HG03521 (cell line): ENCODE measurements around the gene MARCKS.

Experiments
- ATAC-seq: cut with Tn5 transposase; IDR thresholded peaks from one replicate; pipeline ENCODE4 v1.9.1; 2021; ENCODE audit warnings: mild to moderate bottlenecking, moderate library complexity; ENCODE audit not compliant: unreplicated experiment

MARCKS gene

DNA sequence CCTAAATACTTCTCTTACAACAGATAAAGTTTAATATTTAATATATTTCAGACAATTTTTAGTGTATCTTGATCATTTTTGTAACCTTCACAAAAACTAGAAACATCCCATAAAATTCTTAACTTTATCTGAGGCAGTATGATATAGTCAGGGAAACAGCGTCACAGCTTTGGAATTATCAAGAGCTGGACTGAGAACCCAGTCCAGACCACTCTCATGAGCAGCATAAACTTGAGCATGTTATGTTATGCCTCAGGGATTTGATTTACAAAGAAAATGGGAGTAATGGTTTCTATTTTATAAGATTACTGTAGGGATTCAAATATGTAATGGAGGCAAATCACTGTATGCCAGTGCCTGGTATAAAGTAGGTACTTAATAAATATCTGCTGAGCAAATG is 8.3 kb upstream of the MARCKS start:
- no peak for ATAC-seq

DNA sequence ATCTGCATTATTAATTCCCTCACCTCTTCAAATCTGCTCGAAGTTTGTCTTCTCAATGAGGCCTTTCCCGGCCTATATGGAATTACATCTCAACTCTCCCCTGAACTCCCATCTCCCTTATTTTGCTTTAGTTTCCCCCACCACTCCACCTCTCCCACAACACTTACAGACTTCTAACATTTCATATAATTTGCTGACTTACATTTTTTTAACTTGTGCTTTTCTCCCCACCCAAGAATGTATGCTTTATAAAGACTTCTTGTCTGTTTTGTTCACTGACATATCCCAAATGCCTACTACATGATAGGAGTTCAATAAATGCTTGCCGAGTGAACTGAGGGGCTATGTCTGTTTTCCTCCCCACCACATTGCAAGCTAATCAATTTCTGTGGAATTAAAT is 3.9 kb upstream of the MARCKS start:
- no peak for ATAC-seq

DNA sequence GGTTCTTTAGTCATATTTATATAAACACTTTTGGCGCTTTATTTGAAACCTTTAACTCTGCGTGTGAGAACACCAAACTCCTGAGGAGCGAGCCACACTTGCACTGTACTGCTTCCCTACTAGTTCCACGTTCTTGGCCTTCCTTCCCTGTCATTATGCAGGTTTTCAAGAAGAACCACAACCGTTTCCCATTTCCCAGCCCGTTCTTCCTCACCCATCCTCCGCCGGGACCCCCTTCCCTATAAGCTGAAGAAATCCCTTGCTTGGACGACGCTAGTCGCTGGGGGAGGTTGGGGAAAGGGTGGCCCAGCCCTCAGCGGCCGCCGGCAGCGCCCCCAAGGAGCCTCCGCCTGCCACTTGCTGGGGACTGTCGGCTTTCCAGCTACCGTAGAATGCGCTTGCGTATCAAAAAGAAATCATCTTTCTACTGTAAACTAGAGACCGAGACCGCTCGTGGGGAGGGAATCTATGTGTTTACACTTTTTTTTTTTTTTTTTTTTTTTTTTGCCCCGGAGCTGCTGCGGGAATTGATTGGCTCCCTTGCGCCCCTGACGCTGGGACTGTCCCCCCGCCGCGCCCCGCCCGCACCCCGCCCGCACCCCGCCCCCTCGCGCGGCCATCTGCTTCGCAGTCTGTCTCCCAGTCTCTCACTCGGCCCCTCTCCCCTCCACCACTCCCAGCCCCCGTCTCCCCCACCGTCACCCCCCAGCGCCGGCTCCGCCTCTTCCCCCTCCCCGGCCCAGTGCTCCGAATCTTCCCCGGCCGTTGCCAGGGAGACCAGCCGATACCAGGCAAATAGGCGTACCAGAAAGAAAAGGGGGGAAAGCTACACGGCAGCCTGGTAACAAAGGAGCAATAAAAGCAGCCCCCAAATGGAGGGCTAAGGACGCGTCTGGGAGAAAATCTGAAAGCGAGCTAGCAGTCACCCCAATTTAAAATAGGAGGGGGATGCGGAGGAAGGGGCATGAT is 2.3 kb upstream of the MARCKS start:
- ATAC-seq, result peak; percentile 13

DNA sequence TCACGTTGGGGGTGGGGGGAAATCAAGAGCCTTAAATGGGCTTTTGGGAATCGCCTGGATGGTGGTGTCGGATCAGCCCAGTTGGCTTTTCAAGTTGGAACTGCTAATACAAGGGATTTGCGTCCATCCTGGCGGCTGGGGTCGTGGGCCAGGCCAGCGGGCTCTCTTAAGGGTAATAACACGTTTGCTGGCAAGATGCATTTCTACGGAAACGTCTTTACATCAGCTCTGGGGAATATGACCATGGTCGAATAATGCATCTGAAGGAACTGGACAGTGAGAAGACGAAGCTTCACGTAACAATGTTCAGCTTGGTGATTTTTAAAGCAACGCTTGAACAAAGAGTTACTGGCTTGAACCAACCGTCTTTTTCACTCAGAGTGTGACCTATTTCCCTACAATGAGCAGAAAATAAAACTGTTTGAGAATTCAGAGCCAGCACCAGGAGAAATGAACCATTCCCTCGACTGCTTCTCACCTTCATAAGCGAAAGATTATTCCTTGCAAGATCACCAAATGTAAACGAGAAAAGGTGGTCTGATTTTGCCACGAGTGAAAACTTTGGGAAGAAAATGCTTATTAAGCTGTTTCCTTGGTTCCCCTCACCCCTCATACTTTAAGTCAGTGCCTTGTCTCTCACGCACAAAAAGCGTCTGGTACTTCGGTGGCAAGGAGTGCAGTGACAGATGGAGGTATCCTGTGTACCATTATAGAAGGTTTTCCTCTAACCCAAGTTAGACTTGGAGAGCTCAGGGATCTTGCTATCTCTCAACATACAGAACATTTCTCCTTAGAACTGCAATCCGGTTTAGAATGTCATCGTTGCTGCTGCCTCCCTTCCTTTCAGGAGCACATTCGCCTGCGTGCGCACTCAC is 1.4 kb upstream of the MARCKS start:
- no peak for ATAC-seq

DNA sequence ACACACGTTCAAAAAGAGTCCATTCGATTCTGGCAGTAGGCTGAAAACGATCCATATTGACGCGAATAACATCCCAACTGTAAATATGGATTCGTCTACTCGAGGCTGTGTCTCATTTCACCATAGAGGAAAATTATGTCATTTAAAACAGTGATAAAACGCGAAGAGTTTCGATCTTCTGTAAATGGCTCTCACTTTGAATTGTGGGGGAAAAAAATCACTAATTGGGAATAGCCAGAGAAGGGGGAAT is 845 bp upstream of the MARCKS start:
- ATAC-seq, result no peak

DNA sequence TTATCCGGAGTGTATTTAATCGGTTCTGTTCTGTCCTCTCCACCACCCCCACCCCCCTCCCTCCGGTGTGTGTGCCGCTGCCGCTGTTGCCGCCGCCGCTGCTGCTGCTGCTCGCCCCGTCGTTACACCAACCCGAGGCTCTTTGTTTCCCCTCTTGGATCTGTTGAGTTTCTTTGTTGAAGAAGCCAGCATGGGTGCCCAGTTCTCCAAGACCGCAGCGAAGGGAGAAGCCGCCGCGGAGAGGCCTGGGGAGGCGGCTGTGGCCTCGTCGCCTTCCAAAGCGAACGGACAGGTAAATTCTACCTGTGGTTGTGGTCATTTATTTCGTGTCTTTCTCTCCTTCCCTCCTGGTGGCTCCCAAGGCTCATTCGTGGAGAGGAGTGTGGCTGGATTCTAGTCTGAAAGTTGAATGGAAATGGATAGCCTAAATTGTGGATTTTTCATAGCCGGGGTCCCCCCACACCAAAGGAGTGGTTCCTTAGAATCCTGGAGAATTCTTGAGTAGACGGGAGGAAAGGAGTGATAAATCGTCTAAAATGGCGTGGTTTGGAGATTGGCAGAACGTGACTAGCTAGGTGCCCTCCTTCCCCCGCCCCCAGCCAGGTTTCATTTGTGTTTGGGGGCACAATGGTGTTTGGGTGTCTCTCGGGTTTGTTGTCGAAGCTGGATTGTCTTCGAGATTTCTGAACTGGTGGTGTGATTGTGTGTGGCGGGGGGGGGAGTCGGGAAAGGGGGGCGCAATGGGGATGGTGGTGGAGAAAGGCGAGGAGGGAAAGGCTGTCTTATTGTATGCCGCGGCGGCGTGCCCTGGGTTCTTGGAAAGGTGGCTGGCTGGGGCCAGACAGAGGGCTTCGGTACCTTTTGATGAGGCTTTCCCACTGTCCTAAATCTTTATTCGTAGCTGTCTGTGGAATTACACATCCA is 673 bp downstream of the MARCKS start:
- no peak for ATAC-seq

DNA sequence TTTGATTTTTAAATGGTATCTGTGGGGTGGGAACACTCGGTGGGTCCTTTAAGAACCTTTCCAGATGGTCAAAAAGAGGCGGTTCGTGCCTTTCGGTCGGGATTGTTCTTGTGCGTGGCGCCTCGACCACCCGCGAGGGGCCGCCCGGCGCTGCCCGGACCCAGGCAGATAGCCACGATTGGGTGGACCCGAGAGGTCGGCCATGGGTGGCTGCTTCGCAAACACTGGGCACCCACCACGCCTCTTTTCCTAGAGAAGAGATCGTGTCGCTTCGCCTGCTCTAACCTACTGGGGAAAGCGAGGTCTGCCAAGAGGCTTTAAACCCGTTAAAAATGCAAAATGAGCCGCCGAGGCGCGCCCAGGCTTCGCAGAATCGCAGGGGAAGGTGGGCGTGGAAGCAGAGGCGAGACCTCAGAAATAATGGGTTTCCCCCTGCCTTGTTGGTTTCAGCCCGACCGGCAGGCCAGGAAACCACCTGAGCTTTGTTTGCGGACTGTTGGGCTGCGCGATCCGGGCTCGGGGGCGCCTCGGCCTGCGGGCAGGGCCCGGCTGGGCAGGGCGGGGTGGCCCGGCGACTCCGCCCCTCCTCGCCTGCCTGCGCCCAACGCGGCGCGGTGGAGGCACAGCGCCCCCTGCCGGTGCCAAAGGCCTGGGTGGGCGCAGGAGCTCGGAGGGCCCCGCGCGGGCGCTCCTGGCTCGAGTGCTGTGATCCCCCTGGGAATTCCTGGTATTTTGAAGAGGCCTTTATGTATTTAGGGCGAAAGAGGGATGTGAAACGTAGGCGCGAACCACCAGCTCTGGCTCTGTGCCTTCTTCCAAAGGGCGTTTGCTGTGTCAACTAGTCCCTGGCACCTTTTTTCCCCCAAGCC is 1.6 kb downstream of the MARCKS start:
- peak; percentile 86 for ATAC-seq

DNA sequence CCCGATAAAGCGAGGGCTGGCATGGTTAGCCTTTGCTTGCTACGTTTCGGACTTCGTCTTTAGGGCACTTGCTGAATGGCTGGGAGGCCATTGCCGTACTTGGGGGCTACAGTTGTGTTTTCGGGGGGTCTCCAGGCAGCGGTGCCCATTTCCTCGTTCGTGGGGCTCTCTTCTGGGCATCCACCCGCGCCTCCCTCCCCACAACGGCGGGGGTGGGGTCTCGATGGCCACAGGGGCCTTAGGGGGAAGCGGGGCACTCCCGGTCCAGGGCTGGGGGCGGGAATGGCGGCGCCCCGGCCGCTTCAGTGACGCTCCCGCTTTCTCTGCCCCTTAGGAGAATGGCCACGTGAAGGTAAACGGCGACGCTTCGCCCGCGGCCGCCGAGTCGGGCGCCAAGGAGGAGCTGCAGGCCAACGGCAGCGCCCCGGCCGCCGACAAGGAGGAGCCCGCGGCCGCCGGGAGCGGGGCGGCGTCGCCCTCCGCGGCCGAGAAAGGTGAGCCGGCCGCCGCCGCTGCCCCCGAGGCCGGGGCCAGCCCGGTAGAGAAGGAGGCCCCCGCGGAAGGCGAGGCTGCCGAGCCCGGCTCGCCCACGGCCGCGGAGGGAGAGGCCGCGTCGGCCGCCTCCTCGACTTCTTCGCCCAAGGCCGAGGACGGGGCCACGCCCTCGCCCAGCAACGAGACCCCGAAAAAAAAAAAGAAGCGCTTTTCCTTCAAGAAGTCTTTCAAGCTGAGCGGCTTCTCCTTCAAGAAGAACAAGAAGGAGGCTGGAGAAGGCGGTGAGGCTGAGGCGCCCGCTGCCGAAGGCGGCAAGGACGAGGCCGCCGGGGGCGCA is 2.4 kb downstream of the MARCKS start:
- peak; percentile 0 for ATAC-seq

DNA sequence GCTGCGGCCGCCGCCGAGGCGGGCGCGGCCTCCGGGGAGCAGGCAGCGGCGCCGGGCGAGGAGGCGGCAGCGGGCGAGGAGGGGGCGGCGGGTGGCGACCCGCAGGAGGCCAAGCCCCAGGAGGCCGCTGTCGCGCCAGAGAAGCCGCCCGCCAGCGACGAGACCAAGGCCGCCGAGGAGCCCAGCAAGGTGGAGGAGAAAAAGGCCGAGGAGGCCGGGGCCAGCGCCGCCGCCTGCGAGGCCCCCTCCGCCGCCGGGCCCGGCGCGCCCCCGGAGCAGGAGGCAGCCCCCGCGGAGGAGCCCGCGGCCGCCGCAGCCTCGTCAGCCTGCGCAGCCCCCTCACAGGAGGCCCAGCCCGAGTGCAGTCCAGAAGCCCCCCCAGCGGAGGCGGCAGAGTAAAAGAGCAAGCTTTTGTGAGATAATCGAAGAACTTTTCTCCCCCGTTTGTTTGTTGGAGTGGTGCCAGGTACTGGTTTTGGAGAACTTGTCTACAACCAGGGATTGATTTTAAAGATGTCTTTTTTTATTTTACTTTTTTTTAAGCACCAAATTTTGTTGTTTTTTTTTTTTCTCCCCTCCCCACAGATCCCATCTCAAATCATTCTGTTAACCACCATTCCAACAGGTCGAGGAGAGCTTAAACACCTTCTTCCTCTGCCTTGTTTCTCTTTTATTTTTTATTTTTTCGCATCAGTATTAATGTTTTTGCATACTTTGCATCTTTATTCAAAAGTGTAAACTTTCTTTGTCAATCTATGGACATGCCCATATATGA is 3.2 kb downstream of the MARCKS start:
- no peak for ATAC-seq

DNA sequence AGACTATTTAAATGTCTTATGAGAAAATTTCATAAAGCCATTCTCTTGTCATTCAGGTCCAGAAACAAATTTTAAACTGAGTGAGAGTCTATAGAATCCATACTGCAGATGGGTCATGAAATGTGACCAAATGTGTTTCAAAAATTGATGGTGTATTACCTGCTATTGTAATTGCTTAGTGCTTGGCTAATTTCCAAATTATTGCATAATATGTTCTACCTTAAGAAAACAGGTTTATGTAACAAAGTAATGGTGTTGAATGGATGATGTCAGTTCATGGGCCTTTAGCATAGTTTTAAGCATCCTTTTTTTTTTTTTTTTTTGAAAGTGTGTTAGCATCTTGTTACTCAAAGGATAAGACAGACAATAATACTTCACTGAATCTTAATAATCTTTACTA is 5.0 kb downstream of the MARCKS start:
- no peak for ATAC-seq

DNA sequence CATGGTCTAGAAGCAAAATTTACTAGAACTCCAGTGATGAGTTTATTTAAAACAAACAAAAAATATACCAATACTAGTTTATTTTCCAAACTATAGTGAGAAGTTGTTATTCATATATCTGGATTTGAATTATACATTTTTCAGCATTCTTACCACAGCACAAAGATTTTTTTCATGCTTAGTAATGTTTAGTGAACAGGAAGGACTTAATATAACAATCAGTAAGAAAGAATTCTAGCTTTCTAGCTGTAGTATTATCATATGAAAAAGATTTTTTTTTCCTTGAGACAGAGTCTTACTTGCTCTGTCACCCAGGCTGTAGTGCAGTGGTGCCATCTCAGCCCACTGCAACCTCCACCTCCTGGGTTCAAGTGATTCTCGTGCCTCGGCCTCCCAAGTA is 13.8 kb downstream of the MARCKS start:
- ATAC-seq, result no peak

DNA sequence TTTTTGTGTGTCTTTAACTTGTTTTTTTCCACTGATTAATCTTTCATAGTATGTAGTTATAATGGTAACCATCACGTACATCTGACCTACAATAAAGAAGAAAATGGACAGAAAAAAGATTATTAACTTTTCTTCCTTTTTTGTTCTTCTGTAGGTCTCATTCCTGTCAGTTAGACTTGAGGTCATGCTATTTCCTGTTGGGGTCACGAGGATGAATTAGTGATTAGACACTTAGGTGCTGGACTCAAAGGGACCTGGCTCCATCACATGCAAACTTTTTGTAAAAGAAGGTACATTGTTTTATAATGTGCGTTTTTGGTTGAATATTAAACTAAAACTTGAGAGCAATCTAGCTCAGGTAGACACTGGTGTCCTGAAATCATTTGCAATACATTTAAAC is 14.8 kb downstream of the MARCKS start:
- no peak for ATAC-seq

DNA sequence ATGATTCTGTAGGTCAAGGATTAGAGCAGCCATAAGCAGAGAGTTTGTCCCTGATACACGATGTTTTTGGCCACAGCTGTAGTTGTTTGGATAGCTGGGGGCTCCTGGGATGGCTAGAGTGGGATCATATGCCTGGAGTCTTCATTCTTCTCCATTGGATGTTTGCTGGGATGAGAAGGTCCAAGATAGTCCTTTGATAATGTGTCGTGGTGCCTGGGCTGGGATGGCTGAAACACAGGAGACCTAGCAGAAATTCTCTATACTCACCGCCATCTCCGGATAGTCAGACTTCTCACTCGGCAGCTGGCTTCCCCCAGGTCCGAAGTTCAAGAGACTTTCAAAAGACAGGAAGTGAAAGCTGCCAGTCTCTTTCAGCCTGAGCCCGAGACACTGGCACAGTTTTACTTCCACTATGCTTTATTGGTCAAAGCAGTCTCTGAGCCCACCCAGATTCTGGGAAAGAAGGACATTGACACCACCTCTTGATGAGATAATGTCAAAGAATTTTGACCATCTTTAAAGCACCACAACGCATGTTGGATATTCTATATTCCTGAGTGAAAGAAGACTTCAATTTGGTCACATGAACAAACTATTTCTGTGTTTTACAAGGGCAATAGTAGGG is 16.0 kb downstream of the MARCKS start:
- peak; percentile 84 for ATAC-seq

DNA sequence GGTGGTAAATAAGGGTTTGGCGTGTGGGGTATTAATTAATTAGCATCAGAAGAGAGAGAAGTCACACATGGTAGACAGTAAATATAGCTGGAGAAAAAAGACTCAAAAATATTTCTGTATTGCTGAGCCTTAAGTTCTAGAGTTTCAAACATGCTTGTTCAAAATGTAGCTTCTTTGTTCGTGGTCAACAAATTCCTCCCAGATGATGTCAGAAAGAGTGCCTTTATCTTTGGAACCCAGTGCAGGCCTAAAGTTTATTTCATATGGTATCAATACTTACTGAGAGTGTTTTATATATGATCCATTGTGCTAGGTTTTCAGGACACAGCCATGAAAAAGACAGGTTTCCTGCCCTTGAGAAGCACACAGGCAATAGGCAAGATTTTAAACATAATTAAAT is 18.3 kb downstream of the MARCKS start:
- ATAC-seq, result no peak

DNA sequence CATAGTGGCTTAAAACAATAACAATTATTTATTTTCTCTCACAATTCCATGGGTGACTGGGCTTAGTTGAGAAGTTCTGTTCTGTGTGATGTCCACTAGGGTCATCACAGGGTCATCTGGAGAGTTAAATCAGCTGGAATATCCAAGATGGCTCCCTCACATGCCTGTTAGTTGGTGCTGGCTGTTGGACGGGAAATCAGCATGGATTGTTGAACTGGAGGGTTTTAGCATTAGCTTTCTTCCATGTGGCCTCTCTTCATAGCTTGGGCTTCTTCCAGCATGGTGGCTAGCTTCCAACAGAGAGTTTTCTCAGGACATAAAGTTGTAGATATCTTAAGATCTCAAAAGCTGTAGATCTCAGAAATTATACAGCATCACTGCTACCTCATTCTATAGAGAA is 19.6 kb downstream of the MARCKS start:
- ATAC-seq, result no peak

DNA sequence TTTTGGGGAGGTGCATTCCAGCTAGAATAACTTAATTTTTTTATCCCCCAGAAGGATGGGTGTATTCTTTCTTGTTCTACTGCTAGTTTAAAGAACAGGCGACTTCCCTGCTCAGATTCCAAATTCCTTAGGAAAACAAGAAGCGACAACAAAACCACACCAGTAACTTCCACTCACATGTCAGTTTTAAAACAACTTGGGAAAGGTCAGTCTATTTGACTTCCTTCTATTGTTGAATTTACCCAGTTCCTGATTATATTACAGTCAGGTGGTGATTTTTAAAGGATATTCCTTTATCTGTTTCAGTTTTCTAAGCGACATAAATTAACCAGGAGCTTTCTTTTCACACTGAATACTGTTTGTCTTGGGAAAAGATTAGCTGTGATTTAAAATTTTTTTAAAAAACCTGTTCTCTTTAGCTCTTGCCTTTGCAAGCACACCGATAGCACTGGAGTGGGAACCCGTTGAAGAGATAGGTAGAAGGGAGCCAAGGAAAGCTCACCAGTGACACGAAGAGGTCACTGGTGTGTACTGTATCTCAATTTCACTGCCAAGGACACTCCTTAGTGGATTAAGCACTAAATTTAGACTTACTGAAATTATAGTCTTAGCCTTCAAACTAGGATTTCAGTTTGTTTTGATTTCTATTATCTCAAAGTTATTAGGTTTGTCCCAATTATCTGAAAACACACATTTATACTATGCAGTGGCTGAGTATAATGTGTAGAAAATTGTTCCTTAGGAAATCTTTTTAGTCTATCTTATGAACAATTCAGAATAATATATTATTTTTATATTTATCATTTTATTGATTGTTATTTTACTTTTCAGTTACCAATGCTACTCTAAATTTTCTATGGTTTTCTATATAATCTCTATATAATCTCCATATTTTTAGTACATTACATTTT is 22.3 kb downstream of the MARCKS start:
- ATAC-seq, result peak; percentile 99

DNA sequence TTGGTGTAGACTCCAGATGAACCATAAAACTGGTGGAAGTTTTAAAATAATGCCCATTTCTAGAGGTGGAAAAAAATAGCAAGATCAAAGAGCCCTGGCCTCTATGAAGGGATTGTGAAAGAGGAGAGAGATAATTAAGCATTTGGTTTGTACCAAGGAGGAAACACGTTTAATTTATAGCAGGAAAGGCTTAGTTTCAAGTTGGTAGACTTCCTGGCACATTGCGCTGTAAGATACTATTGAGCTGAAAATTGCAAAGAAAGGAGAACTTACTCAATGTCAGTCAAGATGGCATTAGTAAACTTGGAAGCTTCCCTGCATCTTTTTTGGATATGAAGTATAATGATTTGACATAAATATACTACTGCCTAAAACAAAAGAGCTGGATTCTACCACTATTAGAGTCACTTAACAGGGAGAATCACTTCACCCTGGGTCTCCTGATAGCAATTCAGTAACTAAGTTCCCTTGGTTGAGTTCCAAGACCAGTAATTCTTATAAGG is 24.4 kb downstream of the MARCKS start:
- no peak for ATAC-seq
